Transverse colon (tissue), 4 donors: ENCODE data around the gene PUM2. TPM values are rescaled to one million over a fixed set of nuclear protein-coding genes. Genes with fewer than 3 reads are reported as not detected.

ENCODE experiments used
- DNase-seq: peaks from one replicate; pipeline ENCODE4 v3.0.0-alpha.2; 2019
- H3K27ac ChIP-seq, 4 donors: fragments of 200-600 bp; sonication (generic); 2 replicates each; pipeline ENCODE4 v1.5.1; 2016 to 2018; ENCODE audit warnings: inconsistent platforms in 4 of 4
- H3K27me3 ChIP-seq: fragments of 200-600 bp; sonication (generic); 2 replicates; pipeline ENCODE4 v1.5.1; 2017; ENCODE audit warnings: inconsistent platforms
- H3K36me3 ChIP-seq, 4 donors: fragments of 200-600 bp; sonication (generic); 2 replicates each; pipeline ENCODE4 v1.5.1; 2017 to 2019; ENCODE audit warnings: inconsistent platforms in 4 of 4
- H3K4me1 ChIP-seq, 4 donors: fragments of 200-600 bp; sonication (generic); 2 replicates each; pipeline ENCODE4 v1.5.1; 2017 to 2020; ENCODE audit warnings: inconsistent platforms in 4 of 4
- H3K4me3 ChIP-seq, 4 donors: fragments of 200-600 bp; sonication (generic); 1 replicate in 1 of 4; 2 replicates in 3 of 4; pipeline versions ENCODE4 v1.5.1 to v1.6.1; 2017 to 2019; ENCODE audit warnings: inconsistent platforms in 4 of 4
- H3K9me3 ChIP-seq, 2 donors: fragments of 200-600 bp; sonication (generic); 2 replicates each; pipeline ENCODE4 v1.5.1; 2017 to 2019; ENCODE audit warnings: inconsistent platforms in 2 of 2
- EP300 ChIP-seq: sonication (generic); formaldehyde crosslinking; IDR thresholded peaks from one replicate; pipeline ENCODE4 v1.6.1; 2017; ENCODE audit warnings: antibody characterized with exemption, low read depth
- POLR2A ChIP-seq: fragments of 450-650 bp; IDR thresholded peaks from one replicate; pipeline ENCODE4 v1.6.1; 2016; ENCODE audit warnings: antibody characterized with exemption, mild to moderate bottlenecking, moderate library complexity
- POLR2AphosphoS5 ChIP-seq, 3 donors: sonication (generic); formaldehyde crosslinking; IDR thresholded peaks; one replicate each; pipeline ENCODE4 v1.6.1; 2016; ENCODE audit warnings: antibody characterized with exemption in 3 of 3
- WGBS, 2 donors: methylation state at CpG; one replicate each; pipeline ENCODE4 v1.1.5; 2018; ENCODE audit warnings: low coverage in 1 of 2; 5-methylcytosine and 5-hydroxymethylcytosine counted together
- in situ Hi-C, 4 donors: fragments of 200-750 bp; cut with MboI; loops; one replicate each; pipeline versions ENCODE4 v1.15.0 to v1.15.1; 2017; ENCODE audit warnings: low sequenced_read_pairs in 3 of 4, low pct_ligation_motif_present in 1 of 4, low pct_unique_long_range_greater_than_20kb in 1 of 4
- intact Hi-C: fragments of 100-400 bp; cut with DNase I; formaldehyde crosslinking; loops from one replicate; pipeline ENCODE4 v1.15.1; 2023; ENCODE audit warnings: low total_unique reads
- total RNA-seq, 4 donors: library from RNA; depleted of rRNA; stranded (reverse); fragments of >200 nt; gene quantifications; one replicate each; pipeline ENCODE4 v1.1.0, GENCODE V29; 2016
- TF ChIP-seq, protein P1 (sequence below), 5 experiments: fragments of 200-600 bp in 3 of 5; fragments of 450-650 bp in 2 of 5; sonication (generic) in 3 of 5; IDR thresholded peaks; 1 replicate in 2 of 5; 2 replicates in 3 of 5; pipeline ENCODE4 v1.5.1; 2016 to 2017; ENCODE audit warnings: antibody characterized with exemption in 5 of 5, inconsistent platforms in 3 of 5, mild to moderate bottlenecking in 2 of 5, moderate library complexity in 1 of 5

Gene PUM2
- total RNA-seq, 4 donors from 2014 or later: 62.5 to 92.7 (median 70.5) TPM

DNA sequence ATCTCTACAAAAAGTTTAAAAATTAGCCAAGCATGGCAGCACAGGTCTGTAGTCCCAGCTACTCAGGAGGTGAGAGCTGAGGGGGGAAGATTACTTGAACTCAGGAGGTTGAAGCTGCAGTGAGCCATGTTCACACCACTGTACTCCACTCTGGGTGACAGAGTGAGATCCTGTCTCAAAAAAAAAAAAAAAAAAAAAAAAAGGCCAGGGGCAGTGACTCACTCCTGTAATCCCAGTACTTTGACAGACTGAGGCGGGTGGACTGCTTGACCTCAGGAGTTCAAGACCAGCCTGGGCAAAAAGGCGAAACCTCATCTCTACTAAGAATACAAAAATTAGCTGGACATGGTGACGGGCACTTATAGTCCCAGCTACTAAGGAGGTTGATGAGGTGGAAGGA is 37.0 kb downstream of the PUM2 start:
- no peaks in the 10 kb centered on the region for H3K9me3 ChIP-seq
- no peak for DNase-seq
- no peaks in the 10 kb centered on the region for H3K27me3 ChIP-seq
- no peaks in the 10 kb centered on the region for H3K4me1 ChIP-seq
- no peak for TF ChIP-seq EP300
- no peak for TF ChIP-seq POLR2A
- no peak for TF ChIP-seq POLR2AphosphoS5 (IDR thresholded peaks at IDR 0.05)
- TF ChIP-seq, protein P1, sequence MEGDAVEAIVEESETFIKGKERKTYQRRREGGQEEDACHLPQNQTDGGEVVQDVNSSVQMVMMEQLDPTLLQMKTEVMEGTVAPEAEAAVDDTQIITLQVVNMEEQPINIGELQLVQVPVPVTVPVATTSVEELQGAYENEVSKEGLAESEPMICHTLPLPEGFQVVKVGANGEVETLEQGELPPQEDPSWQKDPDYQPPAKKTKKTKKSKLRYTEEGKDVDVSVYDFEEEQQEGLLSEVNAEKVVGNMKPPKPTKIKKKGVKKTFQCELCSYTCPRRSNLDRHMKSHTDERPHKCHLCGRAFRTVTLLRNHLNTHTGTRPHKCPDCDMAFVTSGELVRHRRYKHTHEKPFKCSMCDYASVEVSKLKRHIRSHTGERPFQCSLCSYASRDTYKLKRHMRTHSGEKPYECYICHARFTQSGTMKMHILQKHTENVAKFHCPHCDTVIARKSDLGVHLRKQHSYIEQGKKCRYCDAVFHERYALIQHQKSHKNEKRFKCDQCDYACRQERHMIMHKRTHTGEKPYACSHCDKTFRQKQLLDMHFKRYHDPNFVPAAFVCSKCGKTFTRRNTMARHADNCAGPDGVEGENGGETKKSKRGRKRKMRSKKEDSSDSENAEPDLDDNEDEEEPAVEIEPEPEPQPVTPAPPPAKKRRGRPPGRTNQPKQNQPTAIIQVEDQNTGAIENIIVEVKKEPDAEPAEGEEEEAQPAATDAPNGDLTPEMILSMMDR (IDR thresholded peaks at IDR 0.05): no peak
- in situ Hi-C loops: no loop called here
- H3K4me3 ChIP-seq: no peak overlapping the region
- WGBS, 2 donors: 95% methylated on average over 3 of the region's 3 CpGs; no CpG with 5 or more reads in 1 of the 2 donors
- no peak overlapping the region for H3K27ac ChIP-seq
- intact Hi-C loops: no loop called here
- H3K36me3 ChIP-seq: peaks cover 0 to 59% (median 23%) of the 10 kb centered on the region in 4 donors

DNA sequence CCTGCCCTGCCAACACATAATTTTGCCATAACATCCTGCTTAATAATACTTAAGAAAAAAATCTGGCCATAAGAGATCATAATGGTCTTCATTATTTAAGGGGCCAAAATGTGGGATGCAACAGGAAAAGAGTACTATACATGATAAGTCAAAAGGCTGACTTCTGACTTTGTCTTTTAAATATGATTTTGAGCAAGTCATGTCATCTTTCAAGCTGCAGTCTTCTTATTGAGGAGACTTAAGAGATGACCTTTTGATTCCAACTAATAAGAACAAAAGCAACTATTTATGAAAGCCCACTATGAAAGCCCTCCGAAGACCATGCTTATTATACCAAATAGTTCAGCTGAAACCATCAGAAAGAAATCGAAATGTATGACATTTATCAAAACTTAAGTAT is 41.6 kb downstream of the PUM2 start:
- WGBS, 2 donors: 86 to 97% methylated on average over 2 of the region's 2 CpGs

DNA sequence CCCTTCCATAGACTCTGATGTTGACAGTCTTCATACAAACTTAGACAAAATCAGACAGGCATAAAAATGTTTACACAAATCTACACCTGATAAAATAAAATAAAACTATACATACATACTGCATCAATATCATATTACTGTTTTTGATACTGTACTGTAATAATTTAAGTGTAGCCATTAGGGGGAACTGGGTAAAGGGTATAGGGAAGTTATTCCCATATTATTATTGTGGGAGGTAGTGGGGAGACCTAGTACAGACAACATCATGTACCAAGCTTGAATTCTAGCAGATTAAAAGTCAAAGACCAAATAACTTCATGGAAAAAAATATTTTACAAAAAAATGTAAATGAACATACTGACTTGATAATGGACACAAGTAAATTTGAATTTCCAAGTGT is 43.3 kb downstream of the PUM2 start:
- intact Hi-C loops: no loop called here
- Histone ChIP-seq H3K27me3 (no peaks in the 10 kb centered on the region), H3K36me3 (peaks cover 0 to 70% (median 31%) of the 10 kb centered on the region in 4 donors), H3K9me3 (no peaks in the 10 kb centered on the region), H3K4me1 (peaks cover 0 to 5% (median 4%) of the 10 kb centered on the region in 4 donors), H3K27ac (no peak overlapping the region), H3K4me3 (no peak overlapping the region)
- TF ChIP-seq POLR2AphosphoS5 (IDR thresholded peaks at IDR 0.05): no peak
- in situ Hi-C loops: no loop called here
- no peak for DNase-seq

More for the DNA sequence above, 41.6 kb downstream of the PUM2 start:
- no peak for DNase-seq
- in situ Hi-C loops: no loop called here
- Histone ChIP-seq H3K27me3 (no peaks in the 10 kb centered on the region), H3K4me1 (no peaks in the 10 kb centered on the region), H3K4me3 (no peak overlapping the region), H3K27ac (no peak overlapping the region), H3K9me3 (no peaks in the 10 kb centered on the region), H3K36me3 (peaks cover 0 to 62% (median 31%) of the 10 kb centered on the region in 4 donors)
- intact Hi-C loops: no loop called here
- TF ChIP-seq, protein P1 (IDR thresholded peaks at IDR 0.05): no peak
- TF ChIP-seq EP300: no peak
- TF ChIP-seq POLR2A: no peak
- no peak for TF ChIP-seq POLR2AphosphoS5 (IDR thresholded peaks at IDR 0.05)

DNA sequence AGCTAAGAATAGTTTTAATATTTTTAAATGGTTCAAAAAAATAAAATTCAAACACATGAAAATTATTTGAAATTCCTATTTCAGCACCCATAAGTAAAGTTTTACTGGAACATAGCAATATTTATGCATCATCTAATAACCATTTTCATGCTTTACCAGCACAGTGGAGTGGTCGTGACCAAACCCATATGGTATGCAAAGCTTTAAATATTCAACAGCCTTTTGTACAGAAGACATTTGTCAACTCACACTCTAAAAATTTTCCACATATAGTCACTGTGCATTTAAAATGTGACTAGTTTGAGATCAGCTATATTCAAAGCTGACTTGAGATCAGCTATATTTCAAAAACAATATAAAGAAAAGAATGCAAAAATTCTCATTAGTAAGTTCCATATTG is 46.2 kb downstream of the PUM2 start:
- TF ChIP-seq, protein P1 (IDR thresholded peaks at IDR 0.05): no peak
- in situ Hi-C loops: no loop called here
- H3K36me3 ChIP-seq: peaks cover 0 to 53% (median 25%) of the 10 kb centered on the region in 4 donors
- H3K27ac ChIP-seq: no peak overlapping the region
- no peaks in the 10 kb centered on the region for H3K9me3 ChIP-seq
- H3K4me1 ChIP-seq: peaks cover 0 to 5% (median 4%) of the 10 kb centered on the region in 4 donors
- no peaks in the 10 kb centered on the region for H3K27me3 ChIP-seq
- no peak for DNase-seq
- 67 to 83% methylated on average over 1 of the region's 1 CpG for WGBS, 2 donors
- no peak overlapping the region for H3K4me3 ChIP-seq
- intact Hi-C loops: no loop called here

DNA sequence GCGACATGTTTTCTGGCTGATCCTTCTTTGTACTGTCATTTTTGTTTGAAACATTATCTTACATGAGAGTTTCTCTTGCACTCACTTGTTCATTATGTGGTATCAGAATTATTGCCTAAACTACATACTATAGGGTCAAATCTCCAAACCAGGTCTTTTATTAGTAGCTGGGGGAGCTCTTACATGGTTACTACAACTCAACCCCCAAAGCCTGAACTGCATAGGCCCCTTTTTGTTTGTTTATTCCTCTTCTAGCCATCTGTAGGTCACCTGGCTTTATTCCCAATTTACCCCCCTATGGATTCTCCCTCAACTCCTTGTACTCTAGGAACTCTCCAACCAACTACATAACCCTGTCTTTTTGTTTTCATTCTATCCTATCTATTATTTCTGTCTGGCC is 46.7 kb downstream of the PUM2 start:
- intact Hi-C loops (no loop called here), in situ Hi-C loops (no loop called here)
- no peaks in the 10 kb centered on the region for H3K27me3 ChIP-seq
- no peak for DNase-seq
- H3K27ac ChIP-seq: no peak overlapping the region
- TF ChIP-seq POLR2AphosphoS5 (IDR thresholded peaks at IDR 0.05) (no peak), EP300 (no peak), POLR2A (no peak)
- TF ChIP-seq, protein P1 (IDR thresholded peaks at IDR 0.05): no peak
- H3K36me3 ChIP-seq: peaks cover 0 to 53% (median 23%) of the 10 kb centered on the region in 4 donors
- no peak overlapping the region for H3K4me3 ChIP-seq
- H3K9me3 ChIP-seq: no peaks in the 10 kb centered on the region
- WGBS, 2 donors: 90 to 100% methylated on average over 1 of the region's 1 CpG
- H3K4me1 ChIP-seq: peaks cover 0 to 5% (median 4%) of the 10 kb centered on the region in 4 donors
